Esophagus squamous epithelium (tissue), 4 donors: Measurements from ENCODE around the gene UBE2K.

Experiments
- CTCF ChIP-seq, 6 experiments: fragments of 450-650 bp in 4 of 6; fragments of 200-600 bp in 2 of 6; sonication (generic) in 2 of 6; IDR thresholded peaks; one replicate each; pipeline ENCODE4 v1.5.1; 2016 to 2019; ENCODE audit warnings: antibody characterized with exemption in 6 of 6, mild to moderate bottlenecking in 4 of 6, moderate library complexity in 4 of 6
- POLR2A ChIP-seq, 4 donors: fragments of 450-650 bp; IDR thresholded peaks; one replicate each; pipeline ENCODE4 v1.6.1; 2017; ENCODE audit warnings: antibody characterized with exemption in 4 of 4, mild to moderate bottlenecking in 4 of 4, moderate library complexity in 3 of 4

GRCh38 chr4:39825741-39826231 lies 127.8 kb downstream of the UBE2K start:
- TF ChIP-seq CTCF (IDR thresholded peaks at IDR 0.05) (no peak), POLR2A (IDR thresholded peaks at IDR 0.05) (no peak)
